Measurements from ENCODE around the gene CCR5AS. TPM values are rescaled to one million over a fixed set of nuclear protein-coding genes. Genes with fewer than 3 reads are reported as not detected.

Gene CCR5AS

DNA sequence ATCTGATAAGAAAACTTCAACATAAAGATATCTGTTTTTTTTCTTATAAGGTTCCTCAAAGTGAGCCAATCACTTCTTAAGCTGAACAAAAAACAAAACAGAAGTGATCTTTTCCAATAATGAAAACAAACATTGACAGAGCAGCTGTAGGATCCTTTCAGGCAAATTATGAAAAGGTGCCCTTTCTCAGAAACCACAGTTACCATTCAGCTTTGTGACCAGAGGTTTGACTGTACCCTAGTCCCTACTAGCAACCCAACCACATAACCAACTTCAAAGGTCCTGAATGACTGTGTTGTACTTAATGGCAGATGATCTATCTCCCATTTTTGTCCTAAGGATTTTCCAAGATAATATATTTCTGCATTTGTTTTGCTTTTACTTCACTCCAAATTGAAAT is 92.3 kb downstream of the CCR5AS start:
- DNase-seq (ENCODE audit: low spot score), result no peak

Other genes starting within 250 kb of the CCR5AS start
- gene CCR1, start 198.8 kb downstream of the CCR5AS start, total RNA-seq (2014; rRNA removed; shearing (Covaris generic)), result not detected in 2 replicates
- not detected in 2 replicates for gene CCR3, start 164.6 kb downstream of the CCR5AS start, total RNA-seq (2014; rRNA removed; shearing (Covaris generic))
- gene CCR2, start 53.0 kb downstream of the CCR5AS start, total RNA-seq (2014; rRNA removed; shearing (Covaris generic)), result not detected in 2 replicates
- gene CCR5, start 36.1 kb downstream of the CCR5AS start, total RNA-seq (2014; rRNA removed; shearing (Covaris generic)), result not detected in 2 replicates
- 0.72 TPM in 1 of 2 replicates, not detected in the other for gene CCRL2, start 193 bp upstream of the CCR5AS start, total RNA-seq (2014; rRNA removed; shearing (Covaris generic))
- gene LTF, start 57.8 kb upstream of the CCR5AS start, total RNA-seq (2014; rRNA removed; shearing (Covaris generic)), result not detected in 2 replicates
- gene RTP3, start 90.9 kb upstream of the CCR5AS start, total RNA-seq (2014; rRNA removed; shearing (Covaris generic)), result not detected in 2 replicates
- gene LRRC2, start 159.2 kb upstream of the CCR5AS start, total RNA-seq (2014; rRNA removed; shearing (Covaris generic)), result 0.07 TPM in 1 of 2 replicates, not detected in the other
- not detected in 2 replicates for gene FAM240A, start 205.5 kb upstream of the CCR5AS start, total RNA-seq (2014; rRNA removed; shearing (Covaris generic))